ENCODE data around the gene PHF20.

- no peak for TF ChIP-seq CTCF (IDR thresholded peaks at IDR 0.05; ENCODE audit: insufficient read depth, low read length)
- TF ChIP-seq GABPA (IDR thresholded peaks at IDR 0.05; ENCODE audit: low read depth), result no peak
- TF ChIP-seq REST (IDR thresholded peaks at IDR 0.05; ENCODE audit: insufficient replicate concordance, low read depth), result no peak
Measured at GRCh38 chr20:35920523-35920922, 148.7 kb downstream of the PHF20 start.

All from HL-60 (cell line).